ENCODE results near the gene CDH12.

Gene CDH12

DNA sequence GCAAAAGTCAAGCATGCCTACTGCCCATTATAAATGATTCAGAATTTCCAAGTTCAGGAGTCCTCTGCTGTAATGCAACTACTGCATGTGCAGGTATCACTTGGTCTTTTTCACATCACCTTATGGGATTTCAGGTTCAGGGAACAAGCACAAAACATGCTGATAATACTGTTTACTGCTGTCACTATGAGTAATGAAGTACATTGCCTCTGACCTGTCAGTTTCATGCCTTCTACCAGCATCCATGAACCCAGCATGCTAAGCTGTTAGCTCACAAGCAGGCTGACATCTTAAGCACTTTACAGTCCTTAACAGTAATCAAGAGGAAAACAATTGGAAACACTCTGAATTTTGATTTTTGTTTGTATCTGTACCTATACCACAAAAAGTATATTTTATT lies 743.8 kb downstream of the CDH12 start:
- TF ChIP-seq GATA2 (IDR thresholded peaks at IDR 0.05; ENCODE audit: low read depth, low read length) (no peak), GATA3 (IDR thresholded peaks at IDR 0.05; ENCODE audit: low read depth, low read length) (no peak)

DNA sequence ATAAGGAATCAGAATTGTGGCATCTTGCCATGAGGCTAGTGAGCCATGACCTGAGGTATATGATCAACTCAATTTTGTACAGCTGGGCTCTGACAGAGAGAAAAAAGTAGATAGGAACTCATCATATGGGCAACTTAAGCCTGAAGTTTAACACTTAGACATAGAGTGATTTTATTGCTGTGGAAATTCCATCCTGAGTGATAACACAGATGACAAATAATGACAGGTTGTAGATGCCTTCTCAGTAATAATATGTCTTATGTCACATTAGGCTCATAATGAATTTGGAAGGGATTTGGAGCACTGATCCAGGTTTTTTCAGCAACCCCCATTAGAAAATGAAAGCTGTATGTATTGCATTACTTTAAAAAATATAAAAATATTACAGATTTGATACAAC lies 744.6 kb downstream of the CDH12 start:
- TF ChIP-seq GATA2 (IDR thresholded peaks at IDR 0.05; ENCODE audit: low read depth, low read length) (no peak), GATA3 (IDR thresholded peaks at IDR 0.05; ENCODE audit: low read depth, low read length) (no peak)

DNA sequence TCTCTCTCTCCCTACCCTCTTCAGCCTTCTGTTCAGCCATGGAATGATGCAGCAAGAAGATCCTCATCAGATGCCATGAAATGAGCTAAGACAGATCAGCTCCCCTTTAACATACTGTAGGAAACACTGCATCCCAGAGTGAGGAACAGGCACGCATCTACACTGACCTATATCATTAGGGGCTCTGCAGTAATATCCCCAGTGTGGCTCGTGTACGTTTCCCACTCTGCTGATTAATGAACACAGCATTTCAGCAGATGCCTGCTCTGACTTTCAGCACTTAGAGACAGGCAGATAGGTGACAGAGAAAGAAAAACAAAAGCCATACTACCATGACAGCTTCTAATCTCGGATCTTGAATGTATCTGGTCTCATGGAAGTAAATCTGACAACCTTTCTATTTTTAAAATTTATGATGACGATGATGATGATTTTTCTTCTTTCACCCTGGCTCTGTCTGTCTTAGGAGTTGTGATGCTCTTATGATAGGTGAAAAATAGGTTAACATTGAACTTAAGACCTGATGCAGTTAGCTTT lies 750.3 kb downstream of the CDH12 start:
- no peak for TF ChIP-seq GATA2 (IDR thresholded peaks at IDR 0.05; ENCODE audit: low read depth, low read length)
- TF ChIP-seq GATA3 (IDR thresholded peaks at IDR 0.05; ENCODE audit: low read depth, low read length), result no peak

DNA sequence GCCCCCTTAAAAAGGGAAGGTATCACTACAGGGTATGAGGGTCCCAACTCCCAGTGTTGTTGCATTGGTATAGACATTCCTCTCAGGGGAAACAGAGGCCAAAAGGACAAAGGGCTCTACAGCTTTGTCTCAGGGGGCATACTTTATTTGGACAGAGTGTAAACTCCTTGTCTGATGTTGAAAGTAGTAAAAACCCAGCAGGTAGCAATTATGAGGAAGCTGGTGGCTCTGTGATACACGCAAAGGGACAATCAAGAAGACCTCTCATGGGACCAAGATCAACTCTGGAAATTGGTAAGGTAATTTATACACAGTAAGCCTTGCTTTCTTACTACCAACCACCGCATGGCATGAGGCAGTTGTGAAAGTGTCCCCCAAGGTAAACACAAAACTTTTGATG lies 764.6 kb downstream of the CDH12 start:
- TF ChIP-seq GATA3 (IDR thresholded peaks at IDR 0.05; ENCODE audit: low read depth, low read length) (no peak), GATA2 (IDR thresholded peaks at IDR 0.05; ENCODE audit: low read depth, low read length) (no peak)

DNA sequence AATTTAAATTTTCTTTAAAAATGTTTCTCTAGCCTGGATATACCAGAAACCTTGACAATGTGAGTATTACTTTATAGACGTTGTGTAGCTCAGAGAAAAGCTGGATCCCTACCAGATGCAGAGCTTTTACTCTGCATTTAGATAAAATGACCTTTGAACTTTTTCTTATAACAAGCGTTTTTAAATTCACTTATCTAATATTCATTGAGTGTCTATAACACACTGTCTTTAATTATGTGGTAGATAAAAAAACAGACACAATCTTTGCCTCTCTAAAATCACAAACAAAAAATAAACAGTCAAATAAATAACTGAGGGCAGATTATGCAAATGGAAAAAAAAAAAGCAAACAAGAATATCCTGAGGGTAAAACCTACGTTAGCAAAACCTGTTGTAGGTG lies 773.6 kb downstream of the CDH12 start:
- no peak for TF ChIP-seq GATA3 (IDR thresholded peaks at IDR 0.05; ENCODE audit: low read depth, low read length)
- TF ChIP-seq GATA2 (IDR thresholded peaks at IDR 0.05; ENCODE audit: low read depth, low read length), result no peak

DNA sequence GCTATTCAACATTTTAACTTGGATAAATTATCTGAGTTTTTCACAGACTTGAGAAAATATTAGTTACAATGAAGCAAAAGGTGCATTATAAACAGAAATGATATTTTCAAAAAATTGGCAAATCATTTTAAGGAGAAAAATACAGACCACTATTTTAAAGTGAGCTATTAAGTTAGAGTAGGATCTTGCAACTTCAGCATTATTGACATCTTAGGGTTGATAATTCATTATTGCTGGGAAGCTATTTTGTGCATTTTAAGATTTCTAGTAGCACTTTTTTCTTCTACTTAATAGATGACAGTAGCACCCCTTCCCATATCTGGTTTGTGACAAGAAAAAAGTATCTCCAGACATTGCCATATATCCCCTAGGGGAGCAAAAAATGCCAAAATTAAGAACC lies 774.1 kb downstream of the CDH12 start:
- TF ChIP-seq GATA2 (IDR thresholded peaks at IDR 0.05; ENCODE audit: low read depth, low read length) (no peak), GATA3 (IDR thresholded peaks at IDR 0.05; ENCODE audit: low read depth, low read length) (no peak)

DNA sequence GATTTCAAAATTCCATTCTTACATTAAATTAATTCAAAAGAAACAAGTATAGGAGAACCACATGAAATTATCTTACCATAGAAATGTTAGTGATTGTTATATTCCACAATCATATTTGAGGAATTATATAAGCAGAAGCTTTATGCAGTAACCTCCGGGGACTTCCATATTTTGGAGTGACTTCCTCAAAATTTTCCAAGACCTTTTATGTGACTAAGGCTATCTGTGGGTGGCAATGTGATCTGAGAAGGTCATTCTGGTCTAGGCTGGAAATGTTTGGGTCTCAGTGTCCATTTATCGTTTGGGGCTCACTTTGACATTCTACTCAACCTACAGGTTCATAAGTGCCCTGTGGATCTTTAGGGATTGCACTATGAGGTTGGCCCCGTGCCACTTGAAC lies 776.6 kb downstream of the CDH12 start:
- TF ChIP-seq GATA3 (IDR thresholded peaks at IDR 0.05; ENCODE audit: low read depth, low read length) (no peak), GATA2 (IDR thresholded peaks at IDR 0.05; ENCODE audit: low read depth, low read length) (no peak)

DNA sequence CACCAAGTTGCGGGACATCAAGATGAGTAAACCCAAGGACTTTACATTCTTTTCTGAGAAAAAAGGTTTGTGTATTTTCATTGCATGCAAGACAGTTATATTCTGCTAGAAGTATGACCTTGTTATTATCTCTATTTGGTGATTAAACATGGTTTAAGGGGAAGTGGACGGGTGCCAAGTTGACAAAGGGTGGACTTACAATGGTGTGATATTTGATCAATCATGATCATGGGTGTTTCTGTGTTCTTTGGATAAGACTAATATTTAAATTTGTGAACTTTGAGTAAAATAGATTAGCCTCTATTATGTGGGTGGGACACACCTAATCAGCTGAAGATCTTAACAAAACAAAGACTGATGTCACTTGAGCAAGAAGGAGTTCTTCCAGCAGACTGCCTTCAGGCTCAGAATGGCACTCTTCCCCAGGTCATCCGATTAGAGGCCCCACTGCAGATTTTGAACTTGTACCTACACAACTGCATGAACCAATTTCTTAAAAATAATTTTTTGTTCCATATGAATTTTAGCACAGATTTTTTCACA lies 782.9 kb downstream of the CDH12 start:
- no peak for TF ChIP-seq GATA3 (IDR thresholded peaks at IDR 0.05; ENCODE audit: low read depth, low read length)
- no peak for TF ChIP-seq GATA2 (IDR thresholded peaks at IDR 0.05; ENCODE audit: low read depth, low read length)

DNA sequence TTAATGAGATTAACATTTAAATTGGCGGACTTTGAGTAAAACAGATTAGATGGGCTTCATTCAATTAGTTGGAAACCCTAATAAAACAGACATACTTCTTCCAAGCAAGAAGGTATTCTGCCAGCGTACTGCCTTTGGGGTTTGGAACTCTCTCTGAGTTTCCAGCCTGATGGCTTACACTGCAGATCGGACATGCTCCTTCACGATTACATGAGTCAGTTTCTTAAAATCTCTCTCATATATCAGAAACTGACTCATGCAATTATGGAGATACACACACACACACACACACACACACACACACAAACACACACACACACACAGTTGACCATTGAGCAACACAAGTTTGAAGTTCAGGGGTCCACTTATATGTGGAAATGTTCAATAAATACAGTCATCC lies 789.4 kb downstream of the CDH12 start:
- TF ChIP-seq GATA3 (IDR thresholded peaks at IDR 0.05; ENCODE audit: low read depth, low read length) (no peak), GATA2 (IDR thresholded peaks at IDR 0.05; ENCODE audit: low read depth, low read length) (no peak)

DNA sequence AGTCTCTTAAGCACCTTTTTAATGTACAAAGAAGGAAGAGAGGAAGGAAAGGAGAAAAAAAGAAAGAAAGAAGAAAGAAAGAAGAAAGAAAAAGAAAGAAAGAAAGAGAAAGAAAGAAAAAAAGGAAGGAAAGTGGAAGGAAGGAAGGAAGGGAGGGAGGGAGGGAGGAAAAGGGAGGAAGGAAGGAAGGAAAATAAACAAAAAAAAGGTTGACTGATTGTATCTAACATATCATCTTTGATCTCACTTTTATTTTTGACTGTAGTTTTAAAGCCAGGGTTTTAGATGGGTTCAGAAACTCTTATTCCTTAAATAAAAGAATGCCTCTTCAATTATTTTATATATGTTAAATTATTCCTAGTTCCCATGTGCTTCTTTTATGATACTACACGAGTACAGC lies 794.5 kb downstream of the CDH12 start:
- TF ChIP-seq GATA2 (IDR thresholded peaks at IDR 0.05; ENCODE audit: low read depth, low read length) (no peak), GATA3 (IDR thresholded peaks at IDR 0.05; ENCODE audit: low read depth, low read length) (no peak)

DNA sequence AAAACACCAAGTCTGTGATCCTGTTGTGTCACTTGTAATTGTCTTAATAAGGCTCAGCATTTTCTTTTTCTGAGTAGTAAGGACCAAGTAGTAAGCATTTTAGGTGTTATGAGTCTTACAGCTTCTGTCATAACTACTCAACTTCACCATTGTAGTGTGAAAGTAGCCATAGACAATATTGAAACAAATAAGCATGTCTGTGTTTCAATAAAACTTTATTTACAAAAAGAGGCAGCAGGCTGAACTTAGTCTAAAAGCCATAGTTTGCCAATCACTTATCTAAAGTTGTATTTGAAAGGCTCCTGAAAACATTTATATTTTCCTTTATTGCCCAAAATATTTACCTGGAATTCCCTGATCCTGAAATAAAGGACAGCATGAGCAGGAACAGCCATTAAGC lies 796.1 kb downstream of the CDH12 start:
- no peak for TF ChIP-seq GATA2 (IDR thresholded peaks at IDR 0.05; ENCODE audit: low read depth, low read length)
- no peak for TF ChIP-seq GATA3 (IDR thresholded peaks at IDR 0.05; ENCODE audit: low read depth, low read length)

DNA sequence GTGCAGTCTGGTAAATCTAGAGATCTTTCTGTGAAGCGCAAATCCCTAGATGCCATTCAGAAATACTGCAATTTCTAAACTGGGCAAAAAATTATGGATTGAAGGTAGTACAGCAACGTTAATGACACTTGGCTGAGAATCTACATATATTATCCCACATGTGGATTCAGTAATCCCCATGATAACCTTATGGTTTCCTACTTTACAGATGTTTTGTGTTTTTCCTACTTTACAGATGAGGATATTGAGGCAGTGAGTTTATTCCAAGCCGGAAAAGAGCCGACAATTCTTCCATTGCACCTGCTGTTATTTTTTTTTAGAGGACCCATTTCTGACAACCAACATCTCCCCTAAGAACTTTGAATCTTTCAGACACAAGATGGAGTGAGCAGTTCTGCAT lies 796.5 kb downstream of the CDH12 start:
- TF ChIP-seq GATA3 (IDR thresholded peaks at IDR 0.05; ENCODE audit: low read depth, low read length) (no peak), GATA2 (IDR thresholded peaks at IDR 0.05; ENCODE audit: low read depth, low read length) (no peak)

DNA sequence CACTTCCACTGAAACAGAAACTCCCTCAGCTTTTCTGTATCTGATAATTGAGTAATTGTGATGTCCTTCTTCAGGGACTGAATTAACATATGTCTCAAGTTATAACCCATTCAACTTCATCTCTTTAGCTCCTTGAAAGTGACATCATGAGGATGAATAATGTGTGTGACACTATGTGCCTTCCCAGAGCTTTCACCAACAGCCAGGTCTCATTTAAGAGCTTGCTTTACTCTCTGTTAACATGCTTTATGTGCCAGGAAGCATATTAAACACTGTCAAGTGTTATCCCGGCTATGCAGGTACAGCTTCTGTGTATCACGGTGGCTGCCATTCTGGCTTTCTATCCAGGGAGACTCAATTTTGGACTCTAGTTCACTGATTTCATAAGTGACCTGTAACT lies 799.9 kb downstream of the CDH12 start:
- no peak for TF ChIP-seq GATA3 (IDR thresholded peaks at IDR 0.05; ENCODE audit: low read depth, low read length)

DNA sequence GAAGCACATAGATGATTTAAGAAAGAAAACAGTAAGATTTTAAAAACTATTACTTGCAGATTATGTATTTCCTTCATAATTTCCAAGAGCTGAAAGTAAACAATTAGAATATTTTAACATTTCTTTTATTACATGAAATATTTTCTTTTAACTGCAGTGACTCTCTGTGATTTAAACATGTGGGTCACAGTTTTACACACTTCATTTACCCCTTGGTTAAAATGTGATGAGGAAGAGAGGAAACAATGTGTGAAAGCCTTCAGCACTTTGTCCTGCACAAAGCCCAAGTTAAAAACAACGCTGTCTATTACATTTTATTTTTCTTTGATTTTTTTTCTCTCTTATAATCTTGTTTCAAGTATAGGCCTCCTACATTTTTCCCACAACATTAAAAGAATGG lies 801.3 kb downstream of the CDH12 start:
- TF ChIP-seq GATA3 (IDR thresholded peaks at IDR 0.05; ENCODE audit: low read depth, low read length), result no peak
- TF ChIP-seq GATA2 (IDR thresholded peaks at IDR 0.05; ENCODE audit: low read depth, low read length), result no peak

DNA sequence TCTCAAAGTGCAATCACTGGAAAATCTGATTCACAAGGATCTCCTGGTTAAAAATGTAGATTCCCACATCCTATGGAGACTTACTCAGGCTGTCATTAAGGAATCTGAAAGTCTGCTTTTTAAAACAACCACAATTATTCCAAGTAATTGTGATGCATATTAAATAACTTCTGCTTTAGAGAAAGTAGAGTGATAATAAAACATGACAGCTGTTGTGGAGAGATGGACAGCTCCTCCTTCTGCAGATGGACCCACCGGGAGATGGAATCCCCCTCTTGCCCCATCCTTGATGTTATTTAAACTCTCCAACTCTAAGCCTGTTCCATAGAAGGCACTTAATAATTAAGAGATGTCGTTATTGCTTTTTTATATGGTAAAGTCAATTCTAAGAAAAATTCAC lies 802.2 kb downstream of the CDH12 start:
- TF ChIP-seq GATA2 (IDR thresholded peaks at IDR 0.05; ENCODE audit: low read depth, low read length) (no peak), GATA3 (IDR thresholded peaks at IDR 0.05; ENCODE audit: low read depth, low read length) (no peak)

DNA sequence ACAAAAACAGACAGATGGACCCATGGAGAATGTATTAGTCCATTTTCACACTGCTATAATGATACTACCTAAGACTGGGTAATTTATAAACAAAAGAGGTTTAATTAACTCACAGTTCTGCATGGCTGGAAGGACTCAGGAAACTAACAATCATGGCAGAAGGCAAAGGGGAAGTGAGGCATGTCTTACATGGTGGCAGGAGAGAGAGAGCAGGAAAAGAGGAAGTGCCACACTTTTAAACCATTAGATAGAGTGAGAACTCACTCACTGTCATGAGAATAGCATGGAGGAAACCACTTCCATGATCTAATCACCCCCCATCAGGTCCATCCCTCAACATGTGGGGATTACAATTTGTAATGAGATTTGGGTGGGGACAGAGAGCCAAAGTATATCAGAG lies 808.9 kb downstream of the CDH12 start:
- no peak for TF ChIP-seq GATA2 (IDR thresholded peaks at IDR 0.05; ENCODE audit: low read depth, low read length)
- no peak for TF ChIP-seq GATA3 (IDR thresholded peaks at IDR 0.05; ENCODE audit: low read depth, low read length)

Data from SH-SY5Y (cell line).